Nephron (organoid): ENCODE data around the gene TELO2.

Experiments used
- H3K27ac Mint-ChIP-seq, 3 experiments: 2 replicates each; pipeline ENCODE4 v1.8.0; 2020; ENCODE audit warnings: mixed read lengths in 3 of 3, mild to moderate bottlenecking in 2 of 3, moderate library complexity in 1 of 3
- H3K27me3 Mint-ChIP-seq: 2 replicates; pipeline ENCODE4 v1.8.0; 2021; ENCODE audit warnings: low read depth, mild to moderate bottlenecking, moderate library complexity, mixed read lengths
- H3K36me3 Mint-ChIP-seq: 2 replicates; pipeline ENCODE4 v1.8.0; 2020; ENCODE audit warnings: low read depth, mixed read lengths
- H3K4me1 Mint-ChIP-seq: 2 replicates; pipeline ENCODE4 v1.8.0; 2020; ENCODE audit warnings: mixed read lengths
- H3K4me3 Mint-ChIP-seq, 3 experiments: 2 replicates each; pipeline ENCODE4 v1.8.0; 2020; ENCODE audit warnings: mild to moderate bottlenecking in 3 of 3, mixed read lengths in 3 of 3, moderate library complexity in 2 of 3
- H3K9me3 Mint-ChIP-seq: 2 replicates; pipeline ENCODE4 v1.8.0; 2020; ENCODE audit warnings: mixed read lengths
- CTCF ChIP-seq, 3 experiments: fragments of 200-600 bp; sonication (generic); IDR thresholded peaks; one replicate each; pipeline ENCODE4 v1.5.0; 2021; ENCODE audit warnings: antibody characterized with exemption in 3 of 3; ENCODE audit not compliant: unreplicated experiment in 3 of 3

The TELO2 gene

DNA sequence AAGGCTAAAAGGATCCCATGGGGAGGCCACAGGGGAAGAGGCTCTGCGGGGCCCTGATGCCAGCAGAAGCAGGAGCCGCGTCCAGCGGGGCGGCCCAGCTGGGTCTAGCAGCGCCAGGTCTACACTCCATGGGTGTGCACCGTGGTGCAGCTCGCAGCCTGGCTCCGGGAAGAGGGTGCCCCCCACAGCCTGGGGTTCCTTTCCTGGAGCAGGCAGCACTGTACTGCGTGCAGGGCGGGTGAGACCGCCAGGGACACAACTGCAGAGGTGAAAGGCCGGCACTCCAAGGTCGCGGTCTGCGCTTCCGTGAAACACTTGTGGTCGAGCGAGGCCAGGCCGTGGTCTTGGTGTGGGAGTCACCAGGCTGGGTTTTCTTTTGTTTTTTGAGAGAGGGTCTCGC lies 42.3 kb upstream of the TELO2 start:
- H3K9me3 Mint-ChIP-seq = no peaks in the 10 kb centered on the region
- H3K27ac Mint-ChIP-seq = no peak overlapping the region
- H3K27me3 Mint-ChIP-seq = no peaks in the 10 kb centered on the region
- no peaks in the 10 kb centered on the region for H3K4me1 Mint-ChIP-seq
- no peak for TF ChIP-seq CTCF (IDR thresholded peaks at IDR 0.05; ENCODE audit: unreplicated experiment in 3 of 3)
- H3K4me3 Mint-ChIP-seq = no peak overlapping the region
- peaks cover 8% of the 10 kb centered on the region for H3K36me3 Mint-ChIP-seq

- TF ChIP-seq CTCF (IDR thresholded peaks at IDR 0.05; ENCODE audit: unreplicated experiment in 3 of 3) = no peak
- no peak overlapping the region for H3K27ac Mint-ChIP-seq
- no peaks in the 10 kb centered on the region for H3K4me1 Mint-ChIP-seq
- peaks cover 8% of the 10 kb centered on the region for H3K36me3 Mint-ChIP-seq
- H3K9me3 Mint-ChIP-seq = no peaks in the 10 kb centered on the region
- H3K4me3 Mint-ChIP-seq = no peak overlapping the region
- H3K27me3 Mint-ChIP-seq = no peaks in the 10 kb centered on the region
These were observed 41.3 kb upstream of the TELO2 start for GRCh38 chr16:1451702-1452392.

DNA sequence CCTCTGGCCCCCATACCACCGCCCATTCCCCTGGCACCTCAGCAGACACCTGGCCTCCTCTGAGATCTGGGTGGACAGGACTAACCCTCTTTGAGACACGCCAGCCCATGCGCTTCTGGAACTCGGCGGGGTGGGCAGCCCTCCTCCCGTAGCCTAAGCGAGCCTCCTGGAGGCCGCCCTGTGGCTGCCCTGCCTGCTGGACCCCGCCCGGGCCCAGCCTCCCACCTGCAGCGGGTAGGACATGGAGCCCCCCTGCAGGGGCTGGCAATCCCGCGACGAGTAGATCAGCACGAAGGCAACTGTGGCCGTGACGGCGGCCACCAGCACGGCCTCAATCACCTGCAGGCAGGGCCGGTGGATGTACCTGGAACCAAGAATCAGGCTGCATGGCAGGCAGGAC lies 40.6 kb upstream of the TELO2 start:
- Mint-ChIP-seq H3K27me3 (no peaks in the 10 kb centered on the region), H3K36me3 (peaks cover 8% of the 10 kb centered on the region), H3K9me3 (no peaks in the 10 kb centered on the region), H3K27ac (no peak overlapping the region), H3K4me3 (no peak overlapping the region), H3K4me1 (no peaks in the 10 kb centered on the region)
- no peak for TF ChIP-seq CTCF (IDR thresholded peaks at IDR 0.05; ENCODE audit: unreplicated experiment in 3 of 3)

- H3K4me3 Mint-ChIP-seq = no peak overlapping the region
These were observed 39.8 kb upstream of the TELO2 start for GRCh38 chr16:1453316-1453715.

GRCh38 chr16:1454561-1454960 lies 38.6 kb upstream of the TELO2 start:
- peaks cover 12% of the 10 kb centered on the region for H3K36me3 Mint-ChIP-seq
- H3K27me3 Mint-ChIP-seq = no peaks in the 10 kb centered on the region
- peaks cover 4% of the 10 kb centered on the region for H3K4me1 Mint-ChIP-seq
- no peak for TF ChIP-seq CTCF (IDR thresholded peaks at IDR 0.05; ENCODE audit: unreplicated experiment in 3 of 3)
- no peak overlapping the region for H3K27ac Mint-ChIP-seq
- no peaks in the 10 kb centered on the region for H3K9me3 Mint-ChIP-seq
- no peak overlapping the region for H3K4me3 Mint-ChIP-seq

More at GRCh38 chr16:1453316-1453715, 39.8 kb upstream of the TELO2 start:
- no peaks in the 10 kb centered on the region for H3K9me3 Mint-ChIP-seq
- H3K36me3 Mint-ChIP-seq = peaks cover 8% of the 10 kb centered on the region
- H3K4me1 Mint-ChIP-seq = no peaks in the 10 kb centered on the region
- no peaks in the 10 kb centered on the region for H3K27me3 Mint-ChIP-seq
- H3K27ac Mint-ChIP-seq = no peak overlapping the region
- TF ChIP-seq CTCF (IDR thresholded peaks at IDR 0.05; ENCODE audit: unreplicated experiment in 3 of 3) = no peak
